ENCODE measurements around the gene ERC1.
"Not testable (repeated sequence)": the region's sequence is repeated elsewhere in the genome, so short reads cannot be mapped to it uniquely, and the experiment has no call there.

Gene ERC1

GRCh38 chr12:1329784-1330476, 338.9 kb downstream of the ERC1 start:
- no peak for DNase-seq

DNA sequence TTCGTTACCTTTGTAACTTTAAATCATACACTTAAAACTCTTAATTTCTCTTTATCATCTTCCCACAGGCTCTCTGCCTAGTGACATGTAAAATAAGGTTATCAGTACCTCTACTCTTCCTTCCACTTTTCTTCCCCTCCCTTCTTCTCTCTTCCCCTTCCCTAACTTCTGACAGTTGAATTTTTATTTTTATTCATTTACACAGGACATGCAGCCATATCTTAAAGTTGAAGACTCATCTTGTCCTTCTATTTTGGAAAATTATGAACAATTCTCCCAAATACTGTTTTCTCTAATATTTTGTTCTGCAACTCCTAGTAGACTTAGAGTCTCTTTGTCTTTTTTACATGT, 339.4 kb downstream of the ERC1 start:
- no peak for DNase-seq

- DNase-seq = no peak
Measured at GRCh38 chr12:1332327-1332726, 341.3 kb downstream of the ERC1 start.

DNA sequence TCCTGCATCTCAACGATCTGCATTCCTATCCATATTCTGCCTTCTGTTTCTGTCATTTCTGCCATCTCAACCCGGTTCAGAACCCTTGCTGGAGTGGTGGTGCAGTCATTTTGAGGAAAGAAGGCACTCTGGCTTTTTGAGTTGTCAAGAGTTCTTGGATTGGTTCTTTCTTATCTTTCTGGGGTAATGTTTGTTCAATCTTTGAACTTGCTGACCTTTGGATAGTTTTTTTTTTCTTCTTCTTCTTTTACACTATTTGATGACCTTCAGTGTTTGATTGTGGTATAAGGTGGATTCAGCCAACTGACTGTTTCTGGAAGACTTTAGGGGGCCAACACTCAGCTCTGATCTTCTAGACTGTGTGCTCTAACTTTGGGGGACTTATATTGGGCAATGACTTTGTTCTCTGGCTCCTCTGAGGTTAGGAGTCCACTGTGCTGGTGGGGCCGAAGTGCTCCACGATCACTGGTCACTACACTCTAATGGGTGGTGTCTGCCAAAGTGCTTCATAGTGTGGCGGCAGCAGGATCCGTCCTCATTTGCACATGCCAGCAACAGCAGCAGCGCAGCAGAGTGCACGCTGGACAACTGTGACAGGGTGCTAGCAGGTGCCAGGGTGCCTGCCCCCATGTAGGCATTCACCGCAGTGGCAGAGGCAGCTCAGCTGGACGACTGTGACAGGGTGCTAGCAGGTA, 347.6 kb downstream of the ERC1 start:
- no peak for DNase-seq

GRCh38 chr12:1339178-1339541, 348.1 kb downstream of the ERC1 start:
- not testable (repeated sequence) for DNase-seq

DNA sequence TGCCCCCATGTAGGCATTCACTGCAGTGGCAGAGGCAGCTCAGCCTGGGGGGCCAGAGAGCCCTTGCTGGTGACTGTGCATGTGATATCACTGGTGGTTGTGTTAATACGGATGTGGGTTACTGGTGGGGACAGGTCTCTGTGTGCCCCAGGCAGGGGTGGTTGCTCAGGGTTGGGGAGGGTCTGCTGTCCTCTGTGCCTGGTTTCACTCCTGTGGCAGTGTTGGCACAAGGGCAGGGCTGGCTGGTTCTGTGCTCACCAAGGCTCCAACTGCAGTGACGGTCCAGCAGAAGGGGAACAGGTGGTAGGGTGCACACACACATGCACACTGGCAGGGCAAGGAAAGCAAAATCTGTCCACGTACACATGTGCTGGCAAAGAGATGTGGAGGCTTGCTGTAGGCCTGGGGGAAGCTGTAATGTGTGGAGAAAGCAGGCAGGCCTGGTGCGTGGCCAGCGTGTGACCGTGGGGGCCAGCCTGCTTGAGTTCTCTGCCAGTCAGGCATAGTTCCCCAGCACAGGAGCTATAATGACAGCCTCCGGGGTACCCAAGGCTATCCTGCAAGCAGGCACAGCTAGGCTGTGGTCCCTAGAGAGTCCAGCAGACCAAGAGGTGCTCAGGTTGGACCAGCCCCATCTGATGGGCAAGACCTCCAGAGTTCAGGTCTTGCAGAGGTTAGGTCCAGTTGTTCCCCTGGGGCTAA, 348.7 kb downstream of the ERC1 start:
- DNase-seq = no peak

DNA sequence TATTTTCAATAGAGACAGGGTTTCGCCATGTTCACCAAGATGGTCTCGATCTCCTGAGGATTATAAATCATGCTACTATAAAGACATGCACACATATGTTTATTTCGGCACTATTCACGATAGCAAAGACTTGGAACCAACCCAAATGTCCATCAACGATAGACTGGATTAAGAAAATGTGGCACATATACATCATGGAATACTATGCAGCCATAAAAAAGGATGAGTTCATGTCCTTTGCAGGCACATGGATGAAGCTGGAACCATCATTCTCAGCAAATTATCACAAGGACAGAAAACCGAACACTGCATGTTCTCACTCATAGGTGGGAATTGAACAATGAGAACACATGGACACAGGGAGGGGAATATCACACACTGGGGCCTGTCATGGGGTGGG, 350.2 kb downstream of the ERC1 start:
- DNase-seq = not testable (repeated sequence)

- no peak for DNase-seq
Measured at GRCh38 chr12:1343422-1343821, 352.4 kb downstream of the ERC1 start.

DNA sequence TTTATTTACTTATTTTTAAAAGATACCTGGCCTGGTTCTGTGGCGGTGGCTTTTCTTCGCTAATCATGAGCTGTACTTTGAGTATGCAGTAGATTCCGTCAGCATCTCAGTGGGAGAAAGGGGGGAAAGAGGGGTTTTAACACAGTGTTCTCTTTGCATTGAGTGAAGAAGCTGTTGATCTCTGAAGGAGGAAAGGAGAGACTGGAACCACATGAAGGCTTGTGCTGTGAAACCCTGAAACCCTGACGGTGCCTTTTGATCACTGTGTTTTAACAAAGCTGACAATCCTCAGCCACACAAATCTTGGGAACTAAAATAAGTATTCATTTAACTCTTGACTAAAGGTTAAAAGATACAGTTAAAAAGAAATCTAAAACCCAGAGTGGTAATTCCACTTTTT, 353.2 kb downstream of the ERC1 start:
- DNase-seq = no peak

DNA sequence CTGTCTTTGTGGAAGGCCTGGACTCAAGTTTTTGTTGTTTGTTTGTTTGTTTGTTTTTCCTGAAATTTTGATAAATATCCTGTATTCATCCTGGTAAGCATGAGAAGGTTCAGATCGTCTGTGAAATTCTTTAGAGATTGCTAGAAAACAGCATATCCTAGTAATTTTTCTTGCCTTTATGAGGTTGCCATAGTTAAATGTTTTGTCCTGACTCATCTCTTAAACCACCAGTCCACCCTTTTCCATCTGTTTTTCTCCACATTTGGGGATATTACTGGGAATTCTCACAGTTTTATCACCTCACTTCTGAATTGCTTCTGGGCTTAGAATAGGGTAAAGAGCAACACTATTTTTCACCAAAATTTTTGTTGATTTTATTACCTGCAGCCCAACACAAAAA, 355.1 kb downstream of the ERC1 start:
- no peak for DNase-seq

- no peak for DNase-seq
Measured at GRCh38 chr12:1347294-1347693, 356.3 kb downstream of the ERC1 start.

DNA sequence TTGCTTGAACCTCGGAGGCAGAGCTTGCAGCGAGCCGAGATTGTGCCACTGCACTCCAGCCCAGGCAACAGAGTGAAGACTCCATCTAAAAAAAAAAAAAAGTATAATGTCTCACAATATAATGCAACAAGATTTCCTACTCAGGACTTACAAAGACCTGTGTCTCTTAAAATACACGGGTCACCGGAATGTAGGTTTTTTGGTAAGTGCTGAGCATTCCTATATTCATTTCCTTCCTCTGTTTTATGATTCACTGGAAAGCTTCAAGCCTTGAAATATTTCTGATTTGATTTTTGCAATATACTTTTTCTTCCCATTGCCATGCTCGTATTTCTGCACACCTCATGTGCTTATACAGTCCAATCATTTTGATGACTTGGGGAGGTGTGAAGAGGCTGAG, 357.6 kb downstream of the ERC1 start:
- no peak for DNase-seq

GRCh38 chr12:1350055-1350933, 359.3 kb downstream of the ERC1 start:
- DNase-seq = no peak

DNA sequence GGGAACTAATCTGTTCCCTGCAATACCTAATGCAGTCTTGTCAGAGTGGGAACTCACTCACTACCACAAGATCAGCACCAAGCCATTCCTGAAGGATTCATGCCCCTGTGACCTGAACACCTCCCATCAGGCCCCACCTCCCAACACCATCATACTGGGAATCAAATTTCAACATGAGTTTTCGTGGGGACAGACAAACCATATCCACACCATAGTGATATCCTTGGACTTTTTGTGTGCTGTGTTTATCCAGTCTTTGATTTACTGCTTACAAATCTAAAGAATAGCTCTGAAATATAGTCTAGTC, 359.9 kb downstream of the ERC1 start:
- no peak for DNase-seq

DNA sequence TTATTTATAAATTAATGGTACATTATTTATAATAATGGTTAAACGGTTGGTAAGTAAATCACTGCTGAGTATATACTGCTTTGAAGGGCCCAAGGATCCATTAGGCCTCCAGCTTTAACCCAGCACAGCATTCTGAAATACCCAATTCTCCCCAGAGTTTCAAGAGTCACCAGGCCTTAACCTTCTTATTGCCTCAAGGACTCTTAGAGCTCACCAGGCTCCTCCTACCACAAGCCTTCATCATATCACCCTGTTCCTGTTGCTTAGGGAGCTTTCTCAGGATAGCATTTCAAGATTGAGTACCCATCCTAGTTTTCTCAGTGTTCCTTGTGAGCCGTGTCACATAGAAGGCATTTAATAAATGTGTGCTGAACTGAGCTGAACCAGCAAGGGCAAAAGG, 360.9 kb downstream of the ERC1 start:
- no peak for DNase-seq

GRCh38 chr12:1353451-1353850, 362.4 kb downstream of the ERC1 start:
- no peak for DNase-seq

GRCh38 chr12:1355396-1355795, 364.4 kb downstream of the ERC1 start:
- no peak for DNase-seq

DNA sequence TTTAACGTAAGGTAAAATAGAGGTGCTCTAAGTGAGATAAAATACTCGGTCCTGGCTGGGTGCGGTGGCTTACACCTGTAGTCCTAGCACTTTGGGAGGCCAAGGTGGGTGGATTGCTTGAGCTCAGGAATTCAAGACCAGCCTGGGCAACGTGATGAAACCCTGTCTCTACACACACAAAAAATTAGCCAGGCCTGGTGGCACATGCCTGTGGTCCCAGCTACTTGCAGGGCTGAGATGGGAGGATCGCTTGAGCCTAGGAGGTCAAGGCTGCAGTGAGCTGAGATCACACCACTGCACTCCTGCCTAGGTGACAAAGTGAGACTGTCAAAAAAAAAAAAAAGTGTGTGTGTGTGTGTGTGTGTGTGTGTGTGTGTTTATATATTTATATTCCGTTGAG, 364.8 kb downstream of the ERC1 start:
- DNase-seq = not testable (repeated sequence)

- no peak for DNase-seq
Measured at GRCh38 chr12:1356285-1356684, 365.3 kb downstream of the ERC1 start.

- DNase-seq = no peak
Measured at GRCh38 chr12:1357171-1357570, 366.1 kb downstream of the ERC1 start.

GRCh38 chr12:1357711-1358110, 366.7 kb downstream of the ERC1 start:
- DNase-seq = no peak

GRCh38 chr12:1360441-1361210, 369.6 kb downstream of the ERC1 start:
- no peak for DNase-seq
